HFFc6 (cell line): ENCODE measurements around the gene FAIM2. TPM values are rescaled to one million over a fixed set of nuclear protein-coding genes. Genes with fewer than 3 reads are reported as not detected.
A peak's percentile ranks its signal among the peaks of the same experiment; 100 is the strongest.

ENCODE experiments used
- DNase-seq: peaks from one replicate; pipeline ENCODE4 v3.0.0-alpha.2; 2018
- H3K27ac Mint-ChIP-seq: 2 replicates; pipeline ENCODE4 v1.8.0; 2020; ENCODE audit warnings: mild to moderate bottlenecking, mixed read lengths
- H3K27me3 Mint-ChIP-seq: 2 replicates; pipeline ENCODE4 v1.8.0; 2021; ENCODE audit warnings: mild to moderate bottlenecking, moderate library complexity, mixed read lengths; ENCODE audit not compliant: insufficient read depth
- H3K36me3 Mint-ChIP-seq: 2 replicates; pipeline ENCODE4 v1.8.0; 2021; ENCODE audit warnings: low read depth, mixed read lengths
- H3K4me1 Mint-ChIP-seq: 2 replicates; pipeline ENCODE4 v1.8.0; 2020; ENCODE audit warnings: low read depth, mixed read lengths
- H3K4me3 Mint-ChIP-seq: 2 replicates; pipeline ENCODE4 v1.8.0; 2020; ENCODE audit warnings: mild to moderate bottlenecking, moderate library complexity, mixed read lengths
- H3K9me3 Mint-ChIP-seq: 2 replicates; pipeline ENCODE4 v1.8.0; 2020; ENCODE audit warnings: mild to moderate bottlenecking, mixed read lengths
- CTCF ChIP-seq: fragments of 200-600 bp; sonication (generic); IDR thresholded peaks from 2 replicates; pipeline ENCODE4 v1.5.0; 2021; ENCODE audit warnings: antibody characterized with exemption, mild to moderate bottlenecking
- total RNA-seq, 6 experiments: library from RNA; stranded (reverse); fragmentation: NEBNext Ultra II Directional; extraction: Animal tissue kit (Norgen Biotek cat#: 25700); gene quantifications; 2 replicates in 1 of 6; 3 replicates in 5 of 6; pipeline ENCODE4 v1.2.3, GENCODE V29; 2021

The FAIM2 gene
- total RNA-seq, 6 experiments from 2014 or later: 0.24 to 1.1 (median 1.1) TPM

- TF ChIP-seq CTCF: no peak
- H3K27ac Mint-ChIP-seq: no peak overlapping the region
Observed at GRCh38 chr12:49932023-49932422, 28.3 kb upstream of the FAIM2 start.

DNA sequence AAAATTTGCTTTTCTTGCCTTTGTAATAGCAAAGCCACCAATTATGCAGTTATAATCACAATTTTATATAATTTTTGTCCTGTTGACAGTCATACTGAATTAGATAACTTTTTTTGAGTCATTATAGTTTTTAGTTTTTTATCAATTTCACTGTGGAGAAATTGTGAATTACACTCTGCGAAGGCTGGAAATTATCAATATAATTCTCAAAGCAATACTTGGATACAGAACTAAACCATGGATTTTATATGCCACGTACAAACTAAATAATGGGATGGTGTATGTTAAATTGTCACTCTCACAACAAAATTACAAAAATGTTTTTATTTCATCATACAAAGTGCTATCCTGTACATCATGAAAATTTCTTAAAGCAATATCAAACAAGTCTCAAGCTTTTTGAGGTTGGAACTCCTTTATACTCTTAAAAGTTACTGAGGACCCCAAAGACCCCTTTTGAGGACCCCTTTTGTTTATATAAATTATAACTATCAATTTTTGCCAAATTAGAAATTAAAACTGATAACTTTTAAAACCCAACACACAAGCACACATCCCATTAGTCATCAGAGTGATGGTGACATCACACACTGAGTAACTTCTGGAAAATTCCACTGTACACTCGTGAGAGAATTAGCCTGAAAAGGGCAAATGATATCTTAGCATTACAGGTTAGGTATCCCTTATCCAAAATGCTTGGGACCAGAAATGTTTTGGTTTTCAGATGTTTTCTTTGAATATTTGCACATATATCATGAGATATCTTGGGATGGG lies 27.0 kb upstream of the FAIM2 start:
- no peak overlapping the region for H3K27ac Mint-ChIP-seq
- no peaks in the 10 kb centered on the region for H3K36me3 Mint-ChIP-seq
- peaks cover 4% of the 10 kb centered on the region; the same call in 1 of the 2 replicates for H3K27me3 Mint-ChIP-seq
- H3K9me3 Mint-ChIP-seq: no peaks in the 10 kb centered on the region
- H3K4me1 Mint-ChIP-seq: peaks cover 26% of the 10 kb centered on the region
- DNase-seq: peak; percentile 54
- peak; percentile 55; the same call in 1 of the 2 replicates for TF ChIP-seq CTCF
- H3K4me3 Mint-ChIP-seq: no peak overlapping the region

More at GRCh38 chr12:49932023-49932422, 28.3 kb upstream of the FAIM2 start:
- Mint-ChIP-seq H3K4me3 (no peak overlapping the region), H3K36me3 (no peaks in the 10 kb centered on the region), H3K4me1 (peaks cover 26% of the 10 kb centered on the region), H3K27me3 (peaks cover 7% of the 10 kb centered on the region), H3K9me3 (no peaks in the 10 kb centered on the region)
- no peak for DNase-seq

DNA sequence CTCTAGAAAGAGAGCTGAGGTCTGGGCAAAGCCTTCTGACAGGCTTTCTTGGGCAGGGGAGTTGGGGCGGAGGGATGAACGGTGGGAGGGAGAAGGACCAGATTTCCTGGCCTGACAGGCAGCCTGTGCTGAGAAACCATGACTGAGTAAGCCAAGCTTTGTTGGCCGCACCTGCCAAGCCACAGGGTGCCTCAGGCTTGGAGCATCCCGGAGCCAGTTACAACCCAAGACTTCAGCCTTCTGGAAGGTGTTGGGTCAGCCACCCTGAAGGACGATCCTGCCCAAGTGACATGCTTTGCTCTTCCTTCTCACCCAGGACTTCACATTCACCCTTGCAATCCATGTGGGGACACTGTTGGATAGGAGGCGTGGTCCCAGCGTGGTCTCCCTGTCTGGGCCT lies 25.9 kb upstream of the FAIM2 start:
- TF ChIP-seq CTCF: no peak
- no peaks in the 10 kb centered on the region for H3K36me3 Mint-ChIP-seq
- H3K4me1 Mint-ChIP-seq: peaks cover 26% of the 10 kb centered on the region
- DNase-seq: no peak
- H3K27ac Mint-ChIP-seq: no peak overlapping the region
- peaks cover 6% of the 10 kb centered on the region; the same call in 1 of the 2 replicates for H3K27me3 Mint-ChIP-seq
- no peaks in the 10 kb centered on the region for H3K9me3 Mint-ChIP-seq
- H3K4me3 Mint-ChIP-seq: no peak overlapping the region

- no peaks in the 10 kb centered on the region for H3K36me3 Mint-ChIP-seq
- H3K9me3 Mint-ChIP-seq: no peaks in the 10 kb centered on the region
- TF ChIP-seq CTCF: no peak
- no peak overlapping the region for H3K4me3 Mint-ChIP-seq
- no peak overlapping the region for H3K27ac Mint-ChIP-seq
- DNase-seq: no peak
- H3K4me1 Mint-ChIP-seq: peaks cover 21% of the 10 kb centered on the region
- peaks cover 6% of the 10 kb centered on the region; the same call in 1 of the 2 replicates for H3K27me3 Mint-ChIP-seq
Observed at GRCh38 chr12:49928471-49928870, 24.8 kb upstream of the FAIM2 start.

DNA sequence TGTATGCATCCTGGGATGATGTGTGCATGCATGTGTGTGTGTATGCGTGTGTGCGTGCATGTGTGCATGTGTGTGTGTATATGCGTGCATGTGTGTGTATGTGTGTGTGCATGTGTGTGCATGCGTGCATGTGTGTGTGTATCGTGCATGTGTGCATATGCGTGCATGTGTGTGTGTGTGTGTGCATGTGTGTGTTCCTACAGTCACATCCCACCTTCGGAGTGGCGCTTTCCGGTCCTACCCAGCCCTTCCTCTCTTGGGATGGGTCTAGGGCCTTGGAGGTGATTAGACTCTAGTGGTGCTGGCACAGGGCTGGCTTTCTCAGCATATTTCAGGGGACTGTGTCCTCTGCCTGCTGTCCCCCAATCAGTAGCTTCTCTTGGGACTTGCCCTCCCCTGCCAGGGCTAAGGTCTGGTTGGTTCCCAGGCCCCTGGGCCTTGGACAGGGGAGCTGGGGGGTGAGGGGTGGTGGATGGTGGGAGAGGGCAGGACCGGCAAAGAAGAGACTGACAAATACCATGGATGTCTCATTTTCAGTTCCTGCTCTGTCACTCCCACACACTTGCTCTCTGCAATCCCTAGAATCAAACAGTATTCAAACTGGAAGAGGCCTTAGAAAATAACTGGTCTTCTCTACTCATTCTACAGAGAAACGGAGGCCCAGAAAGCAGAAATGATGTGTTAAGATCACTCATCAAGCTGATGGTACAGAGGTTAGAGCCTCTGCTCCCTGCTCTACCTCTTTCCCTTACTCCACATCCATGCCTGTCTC lies 21.9 kb upstream of the FAIM2 start:
- Mint-ChIP-seq H3K27me3 (peaks cover 7% of the 10 kb centered on the region), H3K4me1 (peaks cover 12% of the 10 kb centered on the region), H3K36me3 (no peaks in the 10 kb centered on the region), H3K4me3 (no peak overlapping the region), H3K27ac (no peak overlapping the region), H3K9me3 (no peaks in the 10 kb centered on the region)
- TF ChIP-seq CTCF: no peak
- DNase-seq: no peak
